ENCODE data around the gene LAMB1.

LAMB1 gene

GRCh38 chr7:108030516-108030915 is 27.6 kb upstream of the LAMB1 start:
- no peak for TF ChIP-seq CTCF (IDR thresholded peaks at IDR 0.05; ENCODE audit: insufficient read depth, low read depth, low read length, missing control alignments)
- DNase-seq (ENCODE audit: low read depth): peak; percentile 24

GRCh38 chr7:108029034-108029433 is 26.1 kb upstream of the LAMB1 start:
- no peak for TF ChIP-seq CTCF (IDR thresholded peaks at IDR 0.05; ENCODE audit: insufficient read depth, low read depth, low read length, missing control alignments)
- no peak overlapping the region for H3K4me3 ChIP-seq (ENCODE audit: low read length)
- DNase-seq (ENCODE audit: low read depth): no peak

More at GRCh38 chr7:108030516-108030915, 27.6 kb upstream of the LAMB1 start:
- no peak overlapping the region for H3K4me3 ChIP-seq (ENCODE audit: low read length)

- TF ChIP-seq CTCF (IDR thresholded peaks at IDR 0.05; ENCODE audit: insufficient read depth, low read depth, low read length, missing control alignments): no peak
- no peak overlapping the region for H3K4me3 ChIP-seq (ENCODE audit: low read length)
- no peak for DNase-seq (ENCODE audit: low read depth)
Observed at GRCh38 chr7:108028111-108028510, 25.1 kb upstream of the LAMB1 start.

- TF ChIP-seq CTCF (IDR thresholded peaks at IDR 0.05; ENCODE audit: insufficient read depth, low read depth, low read length, missing control alignments): no peak
- no peak for DNase-seq (ENCODE audit: low read depth)
- H3K4me3 ChIP-seq (ENCODE audit: low read length): no peak overlapping the region
Observed at GRCh38 chr7:108027239-108027638, 24.3 kb upstream of the LAMB1 start.

- TF ChIP-seq CTCF (IDR thresholded peaks at IDR 0.05; ENCODE audit: insufficient read depth, low read depth, low read length, missing control alignments): no peak
- DNase-seq (ENCODE audit: low read depth): no peak
- no peak overlapping the region for H3K4me3 ChIP-seq (ENCODE audit: low read length)
Observed at GRCh38 chr7:108026647-108027046, 23.7 kb upstream of the LAMB1 start.

GRCh38 chr7:108026116-108026515 is 23.2 kb upstream of the LAMB1 start:
- H3K4me3 ChIP-seq (ENCODE audit: low read length): no peak overlapping the region
- no peak for DNase-seq (ENCODE audit: low read depth)
- TF ChIP-seq CTCF (IDR thresholded peaks at IDR 0.05; ENCODE audit: insufficient read depth, low read depth, low read length, missing control alignments): no peak

- DNase-seq (ENCODE audit: low read depth): no peak
- no peak for TF ChIP-seq CTCF (IDR thresholded peaks at IDR 0.05; ENCODE audit: insufficient read depth, low read depth, low read length, missing control alignments)
- no peak overlapping the region for H3K4me3 ChIP-seq (ENCODE audit: low read length)
Observed at GRCh38 chr7:108024538-108024937, 21.6 kb upstream of the LAMB1 start.
